Measurements from ENCODE around the gene TRPM2. TPM values are rescaled to one million over a fixed set of nuclear protein-coding genes. Genes with fewer than 3 reads are reported as not detected.

TRPM2 gene
- total and polyA plus RNA-seq, 2 of the 4 experiments (the other 2 are of a cell fraction): not detected

DNA sequence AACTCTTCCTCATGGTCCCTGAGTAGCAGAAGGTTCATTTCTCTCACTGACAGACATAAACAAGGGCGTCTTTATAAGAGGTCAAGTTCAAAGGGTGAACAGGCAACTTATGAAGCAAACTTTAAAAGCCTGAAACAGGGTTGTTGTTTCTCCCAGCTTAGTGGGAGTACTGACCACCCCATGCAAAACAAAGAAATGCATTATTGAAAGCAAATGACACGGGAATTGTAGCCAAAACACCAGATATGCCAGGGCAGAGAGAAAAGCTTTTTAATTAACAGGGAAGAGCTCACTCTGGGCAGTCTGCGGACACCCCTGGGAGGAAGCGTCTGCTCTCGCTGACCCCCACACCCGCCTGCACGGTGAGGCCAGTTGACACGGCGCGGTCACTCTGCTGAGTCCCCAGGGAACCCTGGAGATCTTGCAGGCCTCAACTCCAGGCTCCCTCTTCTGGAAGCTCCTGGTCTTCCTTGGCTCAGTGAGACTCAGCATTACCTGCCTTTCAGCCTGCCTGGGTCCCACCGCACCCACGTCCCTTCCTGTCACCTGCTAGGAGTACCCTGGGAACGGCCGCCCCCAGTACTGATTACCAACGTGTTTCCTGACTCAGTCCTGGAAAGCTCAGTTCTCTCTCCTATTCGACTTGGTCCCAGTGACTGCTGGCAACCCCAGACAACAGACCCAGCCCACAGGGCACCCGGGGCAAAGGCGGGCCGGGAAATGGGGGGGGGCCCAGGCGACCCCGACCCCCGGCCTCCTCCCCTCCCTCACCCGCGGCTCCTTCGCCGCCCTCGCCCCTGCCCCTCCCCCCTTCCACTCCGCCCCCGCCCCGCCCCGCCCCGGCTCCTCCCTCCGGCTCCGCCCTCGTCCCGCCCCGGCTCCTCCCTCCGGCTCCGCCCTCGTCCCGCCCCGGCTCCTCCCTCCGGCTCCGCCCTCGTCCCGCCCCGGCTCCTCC, 15.2 kb upstream of the TRPM2 start:
- Histone ChIP-seq H3K4me2 (ENCODE audit: low read depth, low read length) (peak overlapping the region; percentile 100), H3K56ac (ENCODE audit: extremely low read depth, insufficient read depth, low read length) (no peak overlapping the region), H3K23ac (ENCODE audit: low read depth, low read length) (peak overlapping the region; percentile 68; the same call in 1 of the 2 replicates), H4K20me1 (ENCODE audit: insufficient read depth, low read length) (peaks cover 6% of the 10 kb centered on the region; the same call in 1 of the 2 replicates), H4K5ac (ENCODE audit: low read depth, low read length) (peak overlapping the region; percentile 84; the same call in 1 of the 2 replicates), H4K8ac (ENCODE audit: low read depth in 2 of 2, low read length in 2 of 2) (peak overlapping the region in 1 of 2 experiments; percentile 53; a peak in 2 of 4 replicates), H2AK5ac (ENCODE audit: low read depth, low read length) (peak overlapping the region; percentile 80), H3K79me1 (ENCODE audit: low read depth in 1 of 2, low read length in 2 of 2) (peaks cover 0 to 8% of the 10 kb centered on the region in 2 experiments; a peak in 1 of 4 replicates), H3K18ac (ENCODE audit: low read depth, low read length) (peak overlapping the region; percentile 61; the same call in 1 of the 2 replicates), H3K9me1 (ENCODE audit: insufficient read depth, low read length) (peaks cover 9% of the 10 kb centered on the region), H3K27ac (ENCODE audit: insufficient read depth, low read length) (peak overlapping the region; percentile 82; the same call in 1 of the 2 replicates), H2BK120ac (ENCODE audit: low read depth, low read length) (no peak overlapping the region), H3K27me3 (ENCODE audit: control insufficient read depth, insufficient read depth, low read length) (no peaks in the 10 kb centered on the region), H3K4ac (ENCODE audit: low read depth, low read length) (peak overlapping the region; percentile 19; the same call in 1 of the 2 replicates), H2AK9ac (replicated peaks; ENCODE audit: low read depth, low read length, poor library complexity) (peak overlapping the region; percentile 93), H2BK5ac (ENCODE audit: low read depth, low read length, poor library complexity, severe bottlenecking) (peak overlapping the region; percentile 29), H2AFZ (replicated peaks; ENCODE audit: low read length, poor library complexity) (peak overlapping the region; percentile 92), H2BK20ac (ENCODE audit: low read depth, low read length) (no peak overlapping the region), H3K36me3 (ENCODE audit: control insufficient read depth, insufficient read depth, low read length) (peaks cover 8% of the 10 kb centered on the region; the same call in 1 of the 2 replicates), H4K91ac (ENCODE audit: insufficient read depth, low read depth, low read length) (peak overlapping the region; percentile 32; the same call in 1 of the 2 replicates), H3K14ac (replicated peaks; ENCODE audit: low read depth, low read length) (peak overlapping the region; percentile 60), H2BK15ac (ENCODE audit: low read depth, low read length) (0 out of 3 replicates have a peak overlapping the region, but pooled peaks have one; percentile 80), H3K9me3 (ENCODE audit: control insufficient read depth, insufficient read depth, low read length) (no peaks in the 10 kb centered on the region), H3K4me3 (ENCODE audit: insufficient read depth, low read depth, low read length) (peak overlapping the region; percentile 52), H3K9ac (ENCODE audit: low read depth, low read length) (peak overlapping the region; percentile 78), H3K4me1 (ENCODE audit: control insufficient read depth, insufficient read depth, low read length) (peaks cover 6% of the 10 kb centered on the region)
- TF ChIP-seq, protein P1, sequence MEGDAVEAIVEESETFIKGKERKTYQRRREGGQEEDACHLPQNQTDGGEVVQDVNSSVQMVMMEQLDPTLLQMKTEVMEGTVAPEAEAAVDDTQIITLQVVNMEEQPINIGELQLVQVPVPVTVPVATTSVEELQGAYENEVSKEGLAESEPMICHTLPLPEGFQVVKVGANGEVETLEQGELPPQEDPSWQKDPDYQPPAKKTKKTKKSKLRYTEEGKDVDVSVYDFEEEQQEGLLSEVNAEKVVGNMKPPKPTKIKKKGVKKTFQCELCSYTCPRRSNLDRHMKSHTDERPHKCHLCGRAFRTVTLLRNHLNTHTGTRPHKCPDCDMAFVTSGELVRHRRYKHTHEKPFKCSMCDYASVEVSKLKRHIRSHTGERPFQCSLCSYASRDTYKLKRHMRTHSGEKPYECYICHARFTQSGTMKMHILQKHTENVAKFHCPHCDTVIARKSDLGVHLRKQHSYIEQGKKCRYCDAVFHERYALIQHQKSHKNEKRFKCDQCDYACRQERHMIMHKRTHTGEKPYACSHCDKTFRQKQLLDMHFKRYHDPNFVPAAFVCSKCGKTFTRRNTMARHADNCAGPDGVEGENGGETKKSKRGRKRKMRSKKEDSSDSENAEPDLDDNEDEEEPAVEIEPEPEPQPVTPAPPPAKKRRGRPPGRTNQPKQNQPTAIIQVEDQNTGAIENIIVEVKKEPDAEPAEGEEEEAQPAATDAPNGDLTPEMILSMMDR (conservative IDR thresholded peaks at IDR 0.05; ENCODE audit: low read depth, low read length): peak; percentile 28; the same call in 1 of the 2 replicates
- TF ChIP-seq RAD21 (IDR thresholded peaks at IDR 0.05; ENCODE audit: low read length): peak; percentile 31
- no peak for TF ChIP-seq MXI1 (IDR thresholded peaks at IDR 0.05; ENCODE audit: borderline replicate concordance, low read depth, low read length)
- ATAC-seq (ENCODE audit: low read depth) (peak; percentile 27), DNase-seq (peak; percentile 47)
- intact Hi-C loops (cut with micrococcal nuclease): loop anchor here (10.0 kb wide), 1 partner anchor 147 kb away; no protein-coding TSS in a partner anchor
- POLR2A ChIA-PET (ENCODE audit: unreplicated experiment): interaction anchor here (0.7 kb wide), 1 partner anchor 271 kb away, joined by 4 read pairs; no protein-coding TSS in a partner anchor
- in situ Hi-C loops (cut with MboI; ENCODE audit: low sequenced_read_pairs): no loop called here
- CTCF ChIA-PET: no interaction called here
- 7% methylated on average over 10 of the region's 47 CpGs; no CpG with 5 or more reads in 1 of the 2 experiments for WGBS, 2 experiments (ENCODE audit: extremely low coverage in 2 of 2, insufficient read length in 1 of 2)
- no TSS peak for BruUV-seq (replicated peaks)
- dilution Hi-C loops (cut with HindIII; ENCODE audit: low sequenced_read_pairs, unreplicated experiment): no loop called here

All from IMR-90 (cell line).